Measurements from ENCODE around the gene IRGQ.

The IRGQ gene

GRCh38 chr19:43545276-43545675 is 50.7 kb downstream of the IRGQ start:
- Histone ChIP-seq H3K4me3 (IDR thresholded peaks at IDR 0.05; ENCODE audit: insufficient read depth, low read depth, low read length) (no peak overlapping the region), H3K4me1 (ENCODE audit: low read depth, poor library complexity, severe bottlenecking) (no peaks in the 10 kb centered on the region), H3K36me3 (ENCODE audit: insufficient read depth) (no peaks in the 10 kb centered on the region), H3K4me2 (no peak overlapping the region), H3K27ac (no peak overlapping the region), H3K27me3 (ENCODE audit: insufficient read depth, low read depth) (no peaks in the 10 kb centered on the region), H4K20me1 (ENCODE audit: insufficient read depth) (no peaks in the 10 kb centered on the region), H3K79me2 (ENCODE audit: insufficient read depth, low read depth) (no peaks in the 10 kb centered on the region), H3K9ac (no peak overlapping the region), H2AFZ (ENCODE audit: low read depth) (no peak overlapping the region)
- TF ChIP-seq CTCF (conservative IDR thresholded peaks at IDR 0.05; ENCODE audit: low read depth, low read length): no peak

GRCh38 chr19:43544077-43544476 is 51.9 kb downstream of the IRGQ start:
- Histone ChIP-seq H4K20me1 (ENCODE audit: insufficient read depth) (no peaks in the 10 kb centered on the region), H3K4me2 (no peak overlapping the region), H3K4me3 (IDR thresholded peaks at IDR 0.05; ENCODE audit: insufficient read depth, low read depth, low read length) (no peak overlapping the region), H3K36me3 (ENCODE audit: insufficient read depth) (no peaks in the 10 kb centered on the region), H3K79me2 (ENCODE audit: insufficient read depth, low read depth) (no peaks in the 10 kb centered on the region), H3K4me1 (ENCODE audit: low read depth, poor library complexity, severe bottlenecking) (no peaks in the 10 kb centered on the region), H3K9ac (no peak overlapping the region), H3K27me3 (ENCODE audit: insufficient read depth, low read depth) (no peaks in the 10 kb centered on the region), H2AFZ (ENCODE audit: low read depth) (no peak overlapping the region), H3K27ac (no peak overlapping the region)
- no peak for TF ChIP-seq CTCF (conservative IDR thresholded peaks at IDR 0.05; ENCODE audit: low read depth, low read length)

GRCh38 chr19:43541920-43542650 is 53.8 kb downstream of the IRGQ start:
- no peak for TF ChIP-seq CTCF (conservative IDR thresholded peaks at IDR 0.05; ENCODE audit: low read depth, low read length)
- no peak overlapping the region for H2AFZ ChIP-seq (ENCODE audit: low read depth)
- no peaks in the 10 kb centered on the region for H3K27me3 ChIP-seq (ENCODE audit: insufficient read depth, low read depth)
- no peaks in the 10 kb centered on the region for H3K79me2 ChIP-seq (ENCODE audit: insufficient read depth, low read depth)
- no peak overlapping the region for H3K4me3 ChIP-seq (IDR thresholded peaks at IDR 0.05; ENCODE audit: insufficient read depth, low read depth, low read length)
- no peak overlapping the region for H3K4me2 ChIP-seq
- H3K27ac ChIP-seq: no peak overlapping the region
- no peaks in the 10 kb centered on the region for H3K36me3 ChIP-seq (ENCODE audit: insufficient read depth)
- H3K9ac ChIP-seq: no peak overlapping the region
- H4K20me1 ChIP-seq (ENCODE audit: insufficient read depth): no peaks in the 10 kb centered on the region
- no peaks in the 10 kb centered on the region for H3K4me1 ChIP-seq (ENCODE audit: low read depth, poor library complexity, severe bottlenecking)

GRCh38 chr19:43540381-43540780 is 55.6 kb downstream of the IRGQ start:
- Histone ChIP-seq H3K79me2 (ENCODE audit: insufficient read depth, low read depth) (no peaks in the 10 kb centered on the region), H3K36me3 (ENCODE audit: insufficient read depth) (no peaks in the 10 kb centered on the region)
- TF ChIP-seq CTCF (conservative IDR thresholded peaks at IDR 0.05; ENCODE audit: low read depth, low read length): no peak

More at GRCh38 chr19:43540381-43540780, 55.6 kb downstream of the IRGQ start:
- Histone ChIP-seq H3K4me1 (ENCODE audit: low read depth, poor library complexity, severe bottlenecking) (no peaks in the 10 kb centered on the region), H3K27ac (no peak overlapping the region), H3K4me3 (IDR thresholded peaks at IDR 0.05; ENCODE audit: insufficient read depth, low read depth, low read length) (no peak overlapping the region), H3K27me3 (ENCODE audit: insufficient read depth, low read depth) (no peaks in the 10 kb centered on the region), H3K4me2 (no peak overlapping the region), H4K20me1 (ENCODE audit: insufficient read depth) (no peaks in the 10 kb centered on the region), H2AFZ (ENCODE audit: low read depth) (no peak overlapping the region), H3K9ac (no peak overlapping the region)

Measured in KMS-11 (cell line).